Measurements from ENCODE around the gene CTBP1.

The CTBP1 gene

GRCh38 chr4:1178300-1179088 is 70.4 kb downstream of the CTBP1 start:
- H3K27me3 ChIP-seq (ENCODE audit: control insufficient read depth in 3 of 3, insufficient read depth in 3 of 3, low read depth in 1 of 3, low read length in 3 of 3): peaks cover 0 to 25% (median 3%) of the 10 kb centered on the region in 3 experiments
- H4K8ac ChIP-seq (ENCODE audit: low read depth, low read length): no peak overlapping the region
- H2BK120ac ChIP-seq (ENCODE audit: low read depth, low read length): no peak overlapping the region
- no peak overlapping the region for H2AK5ac ChIP-seq (ENCODE audit: low read depth, low read length)
- H3K4me2 ChIP-seq (ENCODE audit: insufficient read depth, low read length, poor library complexity, severe bottlenecking): no peak overlapping the region
- H3K36me3 ChIP-seq (replicated peaks in 1 of 2; ENCODE audit: control insufficient read depth in 2 of 2, insufficient read depth in 2 of 2, low read length in 2 of 2): no peaks in the 10 kb centered on the region
- peak overlapping the region; percentile 69 for H2BK5ac ChIP-seq (ENCODE audit: low read length)
- H3K27ac ChIP-seq (replicated peaks; ENCODE audit: low read length): no peak overlapping the region
- no peak overlapping the region for H3K9ac ChIP-seq (ENCODE audit: low read depth, low read length, poor library complexity)
- no peak overlapping the region for H2AFZ ChIP-seq (ENCODE audit: low read length)
- no peak overlapping the region for H2BK15ac ChIP-seq (ENCODE audit: low read length)
- H3K23ac ChIP-seq (ENCODE audit: low read depth, low read length, poor library complexity): no peak overlapping the region
- no peak overlapping the region for H2BK12ac ChIP-seq (ENCODE audit: low read length)
- H3K9me3 ChIP-seq (replicated peaks in 1 of 2; ENCODE audit: control insufficient read depth in 2 of 2, insufficient read depth in 1 of 2, low read depth in 1 of 2, low read length in 2 of 2): peaks cover 7 to 8% of the 10 kb centered on the region in 2 donors
- DNase-seq (ENCODE audit: low spot score): no peak
- no peak overlapping the region for H3K18ac ChIP-seq (ENCODE audit: low read length)
- WGBS, 2 donors (ENCODE audit: extremely low coverage in 2 of 2, insufficient read length in 2 of 2, insufficient replicate concordance in 1 of 2): no CpG with 5 or more reads among the region's 11 CpGs
- no peaks in the 10 kb centered on the region for H3K4me1 ChIP-seq (ENCODE audit: control insufficient read depth in 2 of 2, insufficient read depth in 1 of 2, low read depth in 1 of 2, low read length in 2 of 2)
- H3K79me1 ChIP-seq (ENCODE audit: low read depth, low read length): no peaks in the 10 kb centered on the region
- H3K4me3 ChIP-seq (ENCODE audit: low read length in 2 of 2): peak overlapping the region in 1 of 2 donors; percentile 14
- H4K91ac ChIP-seq (ENCODE audit: low read depth, low read length, poor library complexity): no peak overlapping the region
- no peak overlapping the region for H3K14ac ChIP-seq (ENCODE audit: low read length)
- no peak overlapping the region for H3K4ac ChIP-seq (ENCODE audit: low read length)

- Histone ChIP-seq H4K8ac (ENCODE audit: low read depth, low read length) (no peak overlapping the region), H3K18ac (ENCODE audit: low read length) (peak overlapping the region; percentile 36), H3K4me2 (ENCODE audit: insufficient read depth, low read length, poor library complexity, severe bottlenecking) (no peak overlapping the region), H3K36me3 (replicated peaks in 1 of 2; ENCODE audit: control insufficient read depth in 2 of 2, insufficient read depth in 2 of 2, low read length in 2 of 2) (no peaks in the 10 kb centered on the region), H3K14ac (ENCODE audit: low read length) (no peak overlapping the region), H2AK5ac (ENCODE audit: low read depth, low read length) (no peak overlapping the region), H2BK5ac (ENCODE audit: low read length) (peak overlapping the region; percentile 69), H3K27me3 (ENCODE audit: control insufficient read depth in 3 of 3, insufficient read depth in 3 of 3, low read depth in 1 of 3, low read length in 3 of 3) (peaks cover 2 to 34% (median 11%) of the 10 kb centered on the region in 3 experiments), H2BK15ac (ENCODE audit: low read length) (no peak overlapping the region), H4K91ac (ENCODE audit: low read depth, low read length, poor library complexity) (no peak overlapping the region), H3K4me3 (ENCODE audit: low read length in 2 of 2) (no peak overlapping the region), H3K9ac (ENCODE audit: low read depth, low read length, poor library complexity) (no peak overlapping the region), H3K79me1 (ENCODE audit: low read depth, low read length) (no peaks in the 10 kb centered on the region), H3K4me1 (ENCODE audit: control insufficient read depth in 2 of 2, insufficient read depth in 1 of 2, low read depth in 1 of 2, low read length in 2 of 2) (peaks cover 0 to 5% of the 10 kb centered on the region in 2 donors), H2BK12ac (ENCODE audit: low read length) (no peak overlapping the region), H3K23ac (ENCODE audit: low read depth, low read length, poor library complexity) (no peak overlapping the region), H2AFZ (ENCODE audit: low read length) (no peak overlapping the region), H3K27ac (replicated peaks; ENCODE audit: low read length) (no peak overlapping the region), H2BK120ac (ENCODE audit: low read depth, low read length) (peak overlapping the region; percentile 5), H3K9me3 (replicated peaks in 1 of 2; ENCODE audit: control insufficient read depth in 2 of 2, insufficient read depth in 1 of 2, low read depth in 1 of 2, low read length in 2 of 2) (peaks cover 7 to 8% of the 10 kb centered on the region in 2 donors), H3K4ac (ENCODE audit: low read length) (no peak overlapping the region)
- WGBS, 2 donors (ENCODE audit: extremely low coverage in 2 of 2, insufficient read length in 2 of 2, insufficient replicate concordance in 1 of 2): no CpG with 5 or more reads among the region's 28 CpGs
- DNase-seq (ENCODE audit: low spot score): no peak
Observed at GRCh38 chr4:1177274-1178141, 71.4 kb downstream of the CTBP1 start.

GRCh38 chr4:1176398-1177273 is 72.3 kb downstream of the CTBP1 start:
- Histone ChIP-seq H3K4ac (ENCODE audit: low read length) (no peak overlapping the region), H3K79me1 (ENCODE audit: low read depth, low read length) (no peaks in the 10 kb centered on the region), H2BK12ac (ENCODE audit: low read length) (no peak overlapping the region), H2BK5ac (ENCODE audit: low read length) (no peak overlapping the region), H2AK5ac (ENCODE audit: low read depth, low read length) (no peak overlapping the region), H3K9ac (ENCODE audit: low read depth, low read length, poor library complexity) (no peak overlapping the region), H3K27ac (replicated peaks; ENCODE audit: low read length) (no peak overlapping the region), H2AFZ (ENCODE audit: low read length) (no peak overlapping the region), H2BK15ac (ENCODE audit: low read length) (no peak overlapping the region), H4K8ac (ENCODE audit: low read depth, low read length) (no peak overlapping the region), H3K4me2 (ENCODE audit: insufficient read depth, low read length, poor library complexity, severe bottlenecking) (no peak overlapping the region), H3K4me1 (ENCODE audit: control insufficient read depth in 2 of 2, insufficient read depth in 1 of 2, low read depth in 1 of 2, low read length in 2 of 2) (peaks cover 0 to 7% of the 10 kb centered on the region in 2 donors), H3K36me3 (replicated peaks in 1 of 2; ENCODE audit: control insufficient read depth in 2 of 2, insufficient read depth in 2 of 2, low read length in 2 of 2) (no peaks in the 10 kb centered on the region), H4K91ac (ENCODE audit: low read depth, low read length, poor library complexity) (no peak overlapping the region), H3K23ac (ENCODE audit: low read depth, low read length, poor library complexity) (no peak overlapping the region), H3K4me3 (ENCODE audit: low read length in 2 of 2) (no peak overlapping the region), H3K18ac (ENCODE audit: low read length) (no peak overlapping the region), H2BK120ac (ENCODE audit: low read depth, low read length) (no peak overlapping the region), H3K9me3 (replicated peaks in 1 of 2; ENCODE audit: control insufficient read depth in 2 of 2, insufficient read depth in 1 of 2, low read depth in 1 of 2, low read length in 2 of 2) (peaks cover 6 to 7% of the 10 kb centered on the region in 2 donors), H3K27me3 (ENCODE audit: control insufficient read depth in 3 of 3, insufficient read depth in 3 of 3, low read depth in 1 of 3, low read length in 3 of 3) (peaks cover 10 to 43% (median 19%) of the 10 kb centered on the region in 3 experiments), H3K14ac (ENCODE audit: low read length) (no peak overlapping the region)
- no peak for DNase-seq (ENCODE audit: low spot score)
- WGBS, 2 donors (ENCODE audit: extremely low coverage in 2 of 2, insufficient read length in 2 of 2, insufficient replicate concordance in 1 of 2): no CpG with 5 or more reads among the region's 1 CpG

Data from neuronal stem cell (in vitro differentiated cells).